ENCODE data around the gene POC1B. TPM values are rescaled to one million over a fixed set of nuclear protein-coding genes. Genes with fewer than 3 reads are reported as not detected.
"Not testable (repeated sequence)": the region's sequence is repeated elsewhere in the genome, so short reads cannot be mapped to it uniquely, and the experiment has no call there.

Gene POC1B
- total RNA-seq, 1 donor from 2014 or later = 6.7 TPM

DNA sequence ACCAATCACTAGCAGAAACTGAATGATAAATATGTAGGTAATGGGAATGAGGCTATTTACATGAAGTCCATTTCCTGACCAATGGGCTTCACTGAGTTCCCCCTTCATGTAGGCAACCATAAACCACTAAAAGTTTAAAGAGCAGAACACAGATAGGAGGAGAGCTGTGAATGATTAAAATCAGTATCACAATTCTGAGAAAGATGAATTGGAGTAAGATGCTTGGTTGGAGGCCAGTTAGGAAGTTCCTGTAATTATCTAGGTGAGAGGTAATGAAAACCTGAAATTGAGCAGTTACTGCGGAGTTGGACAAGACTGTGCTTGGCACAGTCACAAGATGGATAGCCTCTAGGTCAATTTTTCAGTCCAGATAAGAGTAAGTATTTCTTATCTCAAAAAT is 57.8 kb downstream of the POC1B start:
- DNase-seq (ENCODE audit: low spot score) (no peak), ATAC-seq (no peak)

DNA sequence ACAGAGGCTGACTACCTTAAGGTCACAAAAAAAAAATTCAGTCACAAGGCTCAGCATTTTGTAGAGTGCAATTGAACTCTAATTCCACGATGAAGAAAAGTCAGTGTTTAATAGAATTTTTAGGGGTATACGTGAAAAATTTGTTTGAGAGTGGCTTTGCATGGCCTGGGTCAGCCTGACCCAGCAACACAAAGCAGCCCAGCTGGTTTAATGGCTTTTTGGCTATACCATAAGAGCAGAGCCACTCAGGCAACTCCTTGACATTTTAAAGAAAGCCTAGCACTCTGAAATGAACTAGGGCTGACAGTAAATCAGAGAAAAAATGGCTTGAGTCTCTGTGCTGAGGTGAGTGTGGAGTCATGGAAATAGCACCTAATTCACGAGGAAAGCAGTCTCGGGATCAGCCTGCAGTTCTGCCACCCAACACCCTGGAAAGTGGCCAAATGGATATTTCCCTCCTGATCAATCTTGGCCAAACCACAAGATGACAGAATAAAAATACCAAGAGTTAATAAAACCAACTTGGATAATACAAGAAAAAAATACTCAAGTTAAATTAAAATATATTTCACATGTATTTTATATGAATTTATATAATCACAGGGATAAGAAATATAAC is 60.8 kb downstream of the POC1B start:
- ATAC-seq = no peak
- no peak for DNase-seq (ENCODE audit: low spot score)

DNA sequence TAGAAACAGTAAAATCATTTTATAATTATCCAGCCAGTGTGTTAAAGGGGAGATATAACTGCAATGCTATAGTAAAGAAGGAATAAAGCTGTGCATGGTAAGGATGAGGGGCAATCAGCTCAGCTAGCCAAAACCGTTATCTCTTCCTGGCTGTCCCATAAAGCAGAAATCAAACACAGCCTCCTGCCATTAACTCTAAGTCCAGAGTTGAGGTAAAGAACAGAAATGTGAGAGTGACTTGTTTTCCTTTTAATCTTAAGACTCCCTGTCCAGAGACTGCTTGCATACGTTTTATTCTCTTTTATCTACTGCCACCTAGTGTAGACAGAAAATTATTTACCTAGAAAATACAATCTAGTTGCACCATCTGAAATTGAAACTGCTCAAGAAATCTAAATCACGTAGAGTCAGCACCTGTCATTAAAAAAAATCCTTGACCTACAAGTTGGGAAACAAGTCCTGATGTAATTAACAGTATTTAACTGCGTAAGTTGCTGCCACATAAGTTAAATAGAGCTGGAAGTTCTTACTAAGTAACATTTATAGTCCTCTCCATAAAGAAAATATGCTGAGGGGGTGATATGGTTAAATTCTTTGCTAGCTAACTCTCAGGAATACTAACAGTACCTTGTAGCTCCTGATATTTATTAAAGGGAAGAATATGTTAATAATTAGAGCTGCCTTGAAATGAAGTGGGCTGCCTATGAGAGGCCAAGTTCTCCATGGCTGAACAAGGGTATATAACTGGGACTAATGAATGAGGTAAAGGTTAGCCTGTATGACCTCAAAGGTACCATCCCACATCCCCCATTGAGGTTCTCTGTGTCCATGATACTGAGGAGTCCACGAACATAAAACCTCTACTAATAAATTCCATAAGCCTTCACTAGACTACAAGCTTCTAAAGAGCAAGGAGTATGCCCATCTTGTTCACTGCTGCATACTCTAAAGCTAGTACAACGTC is 63.9 kb downstream of the POC1B start:
- DNase-seq (ENCODE audit: low spot score) = no peak
- peak; percentile 98 for ATAC-seq

DNA sequence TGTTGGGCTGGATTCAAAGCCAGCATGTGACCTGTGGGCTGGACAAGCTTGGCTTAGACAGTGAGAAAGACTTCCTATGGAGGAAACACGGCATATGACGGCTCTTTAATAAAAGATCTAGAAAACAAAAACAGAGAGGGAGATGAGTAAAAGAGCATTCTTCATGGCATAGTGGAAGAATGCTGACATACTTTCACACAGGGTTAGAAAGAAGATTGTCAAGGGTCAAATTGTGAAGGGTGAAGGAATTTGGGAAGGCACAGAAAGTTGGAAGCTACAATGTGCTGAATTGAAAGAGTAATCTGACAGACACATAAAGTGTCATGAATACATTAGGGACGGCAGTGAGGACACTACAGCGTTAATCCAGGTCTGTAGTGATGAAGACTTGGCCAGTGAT is 64.7 kb downstream of the POC1B start:
- peak; percentile 39 for ATAC-seq
- no peak for DNase-seq (ENCODE audit: low spot score)

DNA sequence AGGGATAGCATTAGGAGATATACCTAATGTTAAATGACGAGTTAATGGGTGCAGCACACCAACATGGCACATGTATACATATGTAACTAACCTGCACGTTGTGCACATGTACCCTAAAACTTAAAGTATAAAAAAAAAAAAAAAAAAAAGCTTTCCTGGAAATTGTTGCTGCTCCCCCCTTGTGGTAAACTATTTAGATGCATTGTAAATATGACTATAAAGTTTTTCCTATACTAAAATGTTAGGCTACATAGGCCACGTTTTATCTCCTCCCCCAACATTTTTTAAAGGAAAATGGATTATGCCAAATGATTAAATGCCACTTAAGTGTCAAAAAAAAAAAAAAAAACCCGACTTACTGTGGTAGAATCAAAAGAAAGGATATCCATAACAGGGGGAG is 66.6 kb downstream of the POC1B start:
- not testable (repeated sequence) for DNase-seq (ENCODE audit: low spot score); ATAC-seq

DNA sequence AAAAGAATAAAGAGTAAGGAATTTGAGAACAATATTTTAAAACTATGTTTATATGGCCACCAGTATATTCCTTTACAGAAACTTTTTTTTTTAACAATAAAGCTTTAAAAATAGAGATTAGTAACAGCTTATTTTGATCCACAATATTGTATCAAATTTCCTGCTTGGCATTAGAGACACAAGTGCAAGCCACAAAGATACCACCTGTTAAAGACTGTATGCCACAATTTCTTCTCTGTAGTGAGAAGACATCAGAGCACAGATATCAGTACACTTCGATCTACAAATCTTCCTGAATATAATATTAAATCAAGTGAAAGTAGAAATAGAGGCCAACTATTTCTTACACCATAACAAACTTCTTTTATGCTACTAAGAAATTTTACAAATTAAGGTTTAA is 69.3 kb downstream of the POC1B start:
- DNase-seq (ENCODE audit: low spot score) = no peak

DNA sequence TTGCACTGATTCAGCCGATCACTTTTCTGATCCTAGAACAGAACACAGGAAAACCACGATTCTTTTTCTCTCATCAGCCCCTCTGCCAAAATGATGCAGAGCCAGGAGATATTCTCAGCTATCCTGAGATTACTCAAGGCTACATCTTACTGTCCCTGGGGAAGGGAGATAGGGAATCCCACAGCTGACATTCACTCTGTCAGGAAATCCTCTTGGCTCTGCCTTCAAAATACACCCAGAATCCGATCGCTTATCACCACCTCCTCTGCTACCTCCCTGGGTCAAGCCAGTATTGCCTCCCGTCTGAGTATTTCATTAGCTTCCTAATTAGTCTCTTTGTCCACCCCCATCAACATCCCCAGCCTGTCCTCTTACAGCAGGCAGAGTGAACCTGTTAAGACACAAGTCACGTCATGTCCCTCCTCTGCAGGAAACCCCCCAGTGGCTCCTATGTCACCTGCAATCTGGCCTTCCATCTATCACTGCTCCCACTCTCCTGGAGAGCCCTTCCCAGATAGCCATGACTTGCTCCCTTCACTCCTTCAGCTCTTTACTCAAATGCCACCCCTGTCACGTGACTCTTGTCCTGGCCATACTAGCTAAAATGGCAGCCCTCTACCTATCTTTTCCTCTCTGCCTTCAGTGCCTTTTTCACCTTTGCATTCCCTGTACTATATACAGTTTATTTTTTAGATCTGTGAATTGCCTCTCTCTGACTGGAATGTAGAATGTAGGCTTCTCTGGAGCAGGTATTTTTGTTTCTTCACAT is 71.6 kb downstream of the POC1B start:
- DNase-seq (ENCODE audit: low spot score) (no peak), ATAC-seq (peak; percentile 36)

More for the DNA sequence above, 69.3 kb downstream of the POC1B start:
- ATAC-seq = no peak

DNA sequence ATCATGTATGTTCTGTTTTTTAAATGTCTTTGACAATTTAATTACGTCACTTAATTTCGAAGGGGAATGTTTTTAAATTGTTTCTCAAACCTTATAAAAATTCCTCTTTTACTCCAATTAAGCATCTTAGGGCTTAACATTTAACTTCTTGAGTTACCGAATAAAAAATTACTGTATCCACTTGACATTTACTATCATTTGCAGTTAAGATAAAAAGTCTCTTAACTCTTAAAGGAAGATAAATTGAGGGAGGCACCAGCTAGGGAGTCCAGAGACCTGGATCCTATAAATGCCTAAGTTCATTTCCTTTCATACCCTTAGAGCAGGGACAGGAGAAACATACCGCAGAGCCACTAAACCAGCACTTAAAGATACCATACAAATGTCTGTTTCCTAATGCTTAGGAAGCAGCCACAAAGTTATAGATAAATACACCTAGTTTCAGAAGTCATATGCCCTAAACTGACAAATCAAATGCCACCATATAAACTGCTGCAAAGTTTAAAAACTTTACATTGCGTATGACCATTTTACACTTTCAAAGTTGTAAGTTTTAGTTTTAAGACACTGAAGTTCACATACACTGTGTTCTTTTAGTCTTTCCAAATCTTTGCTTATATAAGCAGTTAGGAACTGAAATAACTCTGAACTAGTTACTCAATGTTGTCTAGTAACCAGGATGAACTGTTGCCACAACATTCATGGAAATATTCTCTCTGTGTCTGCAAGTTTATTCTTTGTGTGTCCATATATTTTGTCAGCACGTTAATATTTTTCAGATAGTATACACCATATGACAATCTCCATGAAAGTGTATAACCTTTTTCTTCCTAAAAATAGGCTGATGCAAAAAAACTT is 72.5 kb downstream of the POC1B start:
- DNase-seq (ENCODE audit: low spot score) (no peak), ATAC-seq (peak; percentile 76)

DNA sequence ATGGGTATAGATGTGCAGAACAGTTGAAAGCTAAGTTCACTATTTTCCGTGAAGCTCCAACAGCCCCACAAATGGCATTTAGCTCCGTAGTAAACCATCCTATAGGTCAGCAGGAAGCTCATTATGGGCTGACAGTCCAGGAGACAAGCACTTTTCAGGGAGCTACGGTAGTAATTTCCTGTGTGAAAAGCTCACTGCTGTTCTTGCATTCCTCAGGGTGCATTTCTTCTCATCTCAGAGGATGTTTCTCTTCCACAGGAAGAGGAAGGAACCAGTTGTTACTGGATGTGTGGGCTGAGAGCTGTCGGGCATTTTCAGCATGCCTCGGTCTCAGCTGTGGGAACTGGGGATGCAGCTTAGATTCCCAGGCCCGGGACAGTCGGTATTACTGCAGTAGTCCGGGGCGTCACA is 74.0 kb downstream of the POC1B start:
- ATAC-seq (peak; percentile 67), DNase-seq (ENCODE audit: low spot score) (no peak)

DNA sequence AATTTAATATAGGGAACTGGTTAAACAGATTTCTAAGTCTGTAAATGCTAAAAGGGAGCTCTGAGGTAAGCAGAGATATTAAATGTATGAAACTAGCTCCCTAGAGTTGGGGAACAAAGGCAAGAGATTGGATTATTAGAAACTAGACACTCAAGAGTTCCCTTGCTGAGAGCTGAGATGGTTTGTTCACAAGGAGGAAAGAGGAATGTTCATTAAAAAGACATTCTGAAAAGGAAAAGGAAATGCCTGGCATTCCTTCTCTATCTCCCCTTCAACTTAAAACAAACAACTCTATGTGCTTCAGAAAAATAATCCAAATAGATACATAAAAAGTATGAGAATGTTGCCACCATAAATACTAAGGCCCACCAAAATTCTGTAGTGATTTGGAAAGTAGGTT is 74.9 kb downstream of the POC1B start:
- ATAC-seq (no peak), DNase-seq (ENCODE audit: low spot score) (no peak)

DNA sequence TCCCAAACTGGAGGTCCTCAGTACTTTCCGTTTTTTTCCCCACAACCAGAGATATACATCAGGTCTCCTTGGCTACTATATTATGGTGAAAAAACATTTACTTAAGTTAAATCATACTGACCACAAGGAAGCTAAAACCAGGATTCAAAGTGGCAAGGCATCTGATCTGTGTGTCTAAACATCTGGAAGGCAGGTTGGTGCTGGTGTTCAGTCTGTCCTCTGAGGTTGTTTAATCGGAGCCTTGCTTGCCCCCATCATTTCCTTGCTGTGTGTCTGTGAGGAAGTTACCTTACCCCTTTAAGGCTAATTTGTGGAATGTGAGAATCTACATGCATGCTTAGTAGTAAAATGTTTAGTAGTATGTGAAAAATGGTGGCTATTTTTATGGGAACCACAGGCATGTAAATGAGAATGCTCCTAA is 76.9 kb downstream of the POC1B start:
- no peak for ATAC-seq
- DNase-seq (ENCODE audit: low spot score) = no peak

DNA sequence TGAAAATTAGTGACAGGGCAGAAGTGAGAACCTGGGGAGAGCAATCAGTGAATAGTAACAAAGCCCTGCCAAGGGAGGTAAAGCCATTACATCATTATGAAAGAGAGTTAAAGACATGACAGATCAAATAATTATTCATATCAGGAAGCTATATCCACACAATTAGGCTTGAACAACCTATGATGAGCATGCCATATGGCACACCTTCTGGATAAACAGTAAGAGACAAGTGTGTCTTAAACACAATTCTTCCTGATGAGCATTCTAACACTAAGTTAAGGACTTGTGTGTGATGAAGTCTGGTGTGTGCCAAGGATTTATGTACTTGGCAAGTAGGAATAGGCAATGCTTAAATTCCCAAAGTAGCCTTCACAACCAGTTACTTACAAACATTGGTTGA is 77.3 kb downstream of the POC1B start:
- ATAC-seq (no peak), DNase-seq (ENCODE audit: low spot score) (no peak)

DNA sequence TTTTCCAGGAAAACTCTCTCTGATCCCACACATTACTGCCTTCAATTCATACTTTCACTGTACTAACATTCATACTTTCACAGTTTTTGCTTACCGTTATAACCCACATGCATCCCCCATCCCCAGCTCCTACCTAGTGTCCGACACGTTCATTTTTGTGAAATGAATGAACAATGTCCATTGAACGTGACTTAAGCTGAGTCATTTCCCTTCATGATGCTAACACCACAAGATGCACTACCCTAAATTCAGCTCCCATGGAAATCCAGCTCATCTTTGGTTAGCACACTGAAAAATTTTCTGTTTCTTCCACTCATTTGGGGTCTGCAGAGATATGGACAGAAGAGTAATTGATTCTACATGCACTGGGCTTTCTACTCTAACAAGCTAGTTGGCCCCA is 85.9 kb downstream of the POC1B start:
- DNase-seq (ENCODE audit: low spot score) (no peak), ATAC-seq (no peak)

DNA sequence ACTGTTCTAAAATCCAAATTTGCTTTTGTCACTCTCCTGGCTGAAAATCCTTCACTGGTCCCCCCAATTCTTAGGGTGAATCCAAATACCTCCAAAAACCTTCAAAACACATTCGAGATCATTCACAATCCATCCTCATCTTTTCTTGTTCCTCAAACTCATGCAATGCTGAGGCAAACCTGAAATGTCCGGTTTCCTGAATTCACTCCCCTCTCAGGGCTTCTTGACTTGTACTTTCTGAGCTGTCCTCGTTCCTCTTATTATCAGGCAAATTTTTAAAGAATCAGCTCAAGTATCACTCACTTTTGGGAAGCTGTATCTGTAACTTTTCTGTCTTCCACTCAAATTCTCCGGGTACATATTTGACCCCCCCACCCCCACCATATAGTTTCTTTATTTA is 88.6 kb downstream of the POC1B start:
- ATAC-seq (no peak), DNase-seq (ENCODE audit: low spot score) (no peak)

DNA sequence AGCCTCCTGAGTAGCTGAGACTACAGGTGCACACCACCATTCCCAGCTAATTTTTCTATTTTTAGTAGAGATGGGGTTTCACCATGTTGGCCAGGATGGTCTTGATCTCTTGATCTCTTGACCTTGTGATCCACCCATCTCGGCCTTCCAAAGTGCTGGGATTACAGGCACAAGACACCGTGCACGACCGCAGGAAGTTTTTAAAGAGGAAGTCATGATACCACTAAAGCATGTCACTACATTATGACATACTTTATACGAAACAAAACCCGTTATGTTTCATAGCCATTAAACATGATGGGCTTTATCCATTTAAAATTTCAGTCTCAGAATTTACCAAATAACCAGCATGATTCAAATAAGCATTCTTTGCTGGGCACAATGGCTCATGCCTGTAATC is 89.8 kb downstream of the POC1B start:
- DNase-seq (ENCODE audit: low spot score) (no peak), ATAC-seq (no peak)

DNA sequence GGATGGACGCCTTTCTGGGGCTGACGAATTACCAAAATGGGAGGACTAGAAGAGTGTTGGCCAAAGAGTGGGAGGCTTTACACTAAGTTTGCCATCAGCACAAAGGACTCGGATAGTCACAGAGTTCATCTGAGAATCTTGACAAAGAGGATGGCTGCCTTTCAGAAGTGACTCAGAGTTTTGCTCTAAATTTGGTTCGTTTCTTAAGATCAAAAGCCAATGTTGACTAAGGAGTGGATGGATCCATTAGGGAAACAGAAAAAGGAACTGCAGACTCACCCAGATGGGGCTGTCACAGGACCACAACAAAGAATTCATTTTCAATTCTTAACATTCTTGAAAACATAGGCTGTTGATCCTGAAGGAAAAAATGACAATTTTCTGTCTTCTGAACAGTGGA is 92.2 kb downstream of the POC1B start:
- ATAC-seq = no peak
- DNase-seq (ENCODE audit: low spot score) = no peak

DNA sequence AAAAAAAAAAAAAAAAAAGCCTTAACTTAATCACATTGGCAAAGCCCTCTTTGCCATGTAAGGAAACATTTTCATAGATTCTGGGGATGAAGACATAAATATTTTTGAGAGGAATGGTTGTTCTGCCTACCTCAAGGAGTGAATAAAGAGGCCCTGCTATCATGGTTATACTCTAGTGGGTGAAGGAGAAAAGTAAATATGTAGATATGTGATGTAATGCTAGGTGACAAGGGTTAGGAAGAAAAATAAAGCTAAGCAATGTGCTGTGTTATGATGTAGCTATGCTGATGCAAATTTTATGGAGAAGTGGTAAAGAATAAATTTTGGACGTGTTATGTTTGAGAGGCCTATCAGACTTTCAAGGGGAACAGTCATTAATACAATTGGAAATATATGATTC is 93.5 kb downstream of the POC1B start:
- ATAC-seq = peak; percentile 76
- no peak for DNase-seq (ENCODE audit: low spot score)

DNA sequence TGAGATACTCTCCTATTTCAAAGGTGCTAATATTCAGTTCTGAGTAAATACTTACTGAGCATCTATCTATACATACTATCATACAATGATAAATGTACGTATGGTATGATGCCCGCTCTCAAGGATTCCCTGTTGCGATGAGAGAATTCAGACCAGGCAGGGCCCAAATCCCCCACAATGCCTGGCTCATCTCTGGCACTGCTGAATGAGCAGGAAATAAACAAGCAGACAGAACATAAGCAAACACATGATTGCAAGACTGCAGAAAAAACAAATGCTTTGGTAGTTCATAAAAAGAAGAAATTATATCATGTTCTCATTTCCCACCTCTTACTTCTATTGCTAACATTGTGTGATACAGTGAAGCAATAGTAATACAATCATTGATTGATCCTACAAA is 96.3 kb downstream of the POC1B start:
- DNase-seq (ENCODE audit: low spot score) (no peak), ATAC-seq (peak; percentile 36)

DNA sequence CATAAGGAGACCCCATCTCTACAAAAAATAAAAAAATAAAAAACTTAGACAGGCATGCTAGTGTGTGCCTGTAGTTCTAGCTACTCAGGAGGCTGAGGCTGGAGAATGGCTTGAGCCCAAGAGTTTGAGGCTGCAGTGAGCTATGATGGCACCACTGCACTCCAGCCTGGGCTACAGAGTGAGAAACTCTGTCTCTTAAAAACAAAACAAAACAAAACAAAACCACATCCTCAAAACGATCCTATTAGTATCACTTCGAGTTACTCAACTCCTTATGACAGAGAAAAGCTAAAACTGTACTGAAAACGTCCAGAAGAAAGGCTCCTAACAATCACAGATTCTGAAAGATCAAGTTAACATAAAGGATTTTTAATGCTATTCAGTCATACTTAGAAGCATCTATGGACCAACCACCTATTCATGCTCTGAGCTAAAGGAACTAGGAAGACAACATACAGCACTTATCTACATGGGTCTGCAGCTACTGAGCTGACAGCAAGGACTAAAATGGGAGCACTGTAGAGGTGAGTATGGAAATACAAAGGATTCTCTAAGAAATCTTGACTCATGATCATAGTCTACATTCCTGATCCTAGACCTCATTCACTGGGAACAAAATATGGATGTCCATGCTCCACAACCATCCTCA is 98.2 kb downstream of the POC1B start:
- ATAC-seq (no peak), DNase-seq (ENCODE audit: low spot score) (no peak)

DNA sequence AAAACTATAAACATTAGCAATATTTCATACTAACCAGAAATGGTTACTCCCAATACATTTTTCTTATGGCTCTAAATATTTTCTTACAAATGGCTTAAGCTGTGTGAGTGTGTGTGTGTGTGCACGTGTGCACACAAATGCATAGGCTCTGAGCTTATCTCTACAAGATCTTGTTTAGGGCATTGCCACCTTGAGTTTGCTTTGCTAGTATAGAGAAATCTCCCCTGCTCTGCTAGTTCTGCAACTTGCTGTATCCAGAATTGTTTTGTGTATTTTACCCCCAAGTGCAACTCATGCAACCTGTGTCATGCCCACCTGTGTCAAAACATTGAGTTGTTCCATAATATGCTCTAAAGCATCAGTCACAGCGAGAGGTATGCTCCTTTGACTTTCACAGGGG is 101.0 kb downstream of the POC1B start:
- DNase-seq (ENCODE audit: low spot score) = no peak
- no peak for ATAC-seq
